NCI-H345 (cell line): Measurements from ENCODE around the gene CLDN24.
A peak's percentile ranks its signal among the peaks of the same experiment; 100 is the strongest.

Experiments used
- DNase-seq: peaks from one replicate; lab custom pipeline; 2025; lab: John Stamatoyannopoulos, UW

CLDN24 gene

GRCh38 chr4:183284258-183284785, 37.9 kb downstream of the CLDN24 start:
- DNase-seq: peak; percentile 45

DNA sequence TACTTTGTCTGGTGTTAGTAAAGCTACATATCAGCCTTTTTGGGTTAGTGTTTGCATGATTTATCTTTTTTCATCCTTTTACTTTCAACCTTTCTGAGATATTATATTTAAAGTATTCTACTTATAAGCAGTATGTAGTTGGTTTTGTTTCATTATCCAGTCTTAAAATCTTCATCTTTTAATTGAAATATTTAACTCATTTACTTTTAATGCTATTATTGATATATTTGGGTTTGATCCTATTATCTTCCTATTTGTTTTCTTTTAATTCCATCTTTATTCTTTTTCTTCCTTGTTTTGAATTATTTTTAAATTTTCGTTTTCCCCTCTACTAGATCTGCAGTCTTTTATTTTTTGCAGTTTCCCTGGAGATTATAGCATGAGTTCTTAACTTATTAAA, 46.1 kb downstream of the CLDN24 start:
- DNase-seq: no peak

DNA sequence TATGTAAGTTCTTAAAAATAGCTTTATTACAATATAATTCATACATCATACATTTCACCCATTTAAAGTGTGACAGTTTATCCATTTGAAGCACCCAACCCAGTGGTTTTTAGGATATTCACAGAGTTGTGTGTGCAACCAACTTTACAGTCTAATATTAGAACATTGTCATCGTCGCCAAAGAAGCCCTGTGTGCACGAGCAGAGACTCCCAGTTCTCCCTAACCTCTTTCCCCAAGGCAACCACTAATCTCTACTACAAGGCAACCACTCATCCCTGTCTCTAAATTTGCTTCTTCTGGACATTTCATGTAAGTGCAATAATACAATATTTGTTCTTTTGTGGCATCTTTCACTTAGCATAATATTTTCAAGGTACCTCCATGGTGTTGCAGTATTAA, 49.8 kb downstream of the CLDN24 start:
- DNase-seq: no peak
